Right ventricle myocardium superior (tissue), 1 donor: ENCODE results near the gene AQP6. TPM values are rescaled to one million over a fixed set of nuclear protein-coding genes. Genes with fewer than 3 reads are reported as not detected.

Experiments used
- ATAC-seq: fragments of 200-7000 bp; cut with Tn5 transposase; one replicate; pipeline ENCODE4 v1.9.1; 2020; ENCODE audit warnings: mild to moderate bottlenecking; ENCODE audit not compliant: poor library complexity
- DNase-seq: peaks from one replicate; pipeline ENCODE4 v3.0.0-alpha.2; 2020
- intact Hi-C: fragments of 100-400 bp; cut with DNase I; formaldehyde crosslinking; loops from one replicate; pipeline ENCODE4 v1.11.2; 2022
- total RNA-seq: library from RNA; stranded (reverse); fragmentation: NEBNext Ultra II Directional; extraction: Animal tissue kit (Norgen Biotek cat#: 25700); gene quantifications from one replicate; pipeline ENCODE4 v1.2.1, GENCODE V29; 2021
- donor health status: DM: no; HTN: yes; CAD: no; lungs with severe emphysema.

AQP6 gene
- total RNA-seq, 1 donor from 2014 or later, result not detected

GRCh38 chr12:50013361-50014147, 40.8 kb downstream of the AQP6 start:
- intact Hi-C loops, result no loop called here
- ATAC-seq, result no peak
- DNase-seq, result no peak

DNA sequence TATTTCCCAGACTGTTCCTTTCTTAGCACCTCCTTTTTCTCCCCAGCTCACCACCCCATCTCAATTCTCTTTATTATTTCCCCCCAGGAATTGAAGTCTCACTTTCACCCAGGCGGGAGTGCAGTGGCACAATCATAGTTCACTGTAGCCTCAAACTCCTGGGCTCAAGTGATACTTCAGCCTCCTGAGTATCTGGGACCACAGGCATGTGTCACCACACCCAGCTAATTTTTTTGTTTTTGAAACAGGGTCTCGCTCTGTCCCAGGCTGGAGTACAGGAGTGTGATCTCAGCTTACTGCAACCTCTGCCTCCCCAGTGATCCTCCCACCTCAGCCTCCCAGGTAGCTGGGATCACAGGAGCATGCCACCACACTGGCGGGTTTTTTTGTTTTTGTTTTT, 41.6 kb downstream of the AQP6 start:
- ATAC-seq (no peak), DNase-seq (no peak)
- intact Hi-C loops, result no loop called here

DNA sequence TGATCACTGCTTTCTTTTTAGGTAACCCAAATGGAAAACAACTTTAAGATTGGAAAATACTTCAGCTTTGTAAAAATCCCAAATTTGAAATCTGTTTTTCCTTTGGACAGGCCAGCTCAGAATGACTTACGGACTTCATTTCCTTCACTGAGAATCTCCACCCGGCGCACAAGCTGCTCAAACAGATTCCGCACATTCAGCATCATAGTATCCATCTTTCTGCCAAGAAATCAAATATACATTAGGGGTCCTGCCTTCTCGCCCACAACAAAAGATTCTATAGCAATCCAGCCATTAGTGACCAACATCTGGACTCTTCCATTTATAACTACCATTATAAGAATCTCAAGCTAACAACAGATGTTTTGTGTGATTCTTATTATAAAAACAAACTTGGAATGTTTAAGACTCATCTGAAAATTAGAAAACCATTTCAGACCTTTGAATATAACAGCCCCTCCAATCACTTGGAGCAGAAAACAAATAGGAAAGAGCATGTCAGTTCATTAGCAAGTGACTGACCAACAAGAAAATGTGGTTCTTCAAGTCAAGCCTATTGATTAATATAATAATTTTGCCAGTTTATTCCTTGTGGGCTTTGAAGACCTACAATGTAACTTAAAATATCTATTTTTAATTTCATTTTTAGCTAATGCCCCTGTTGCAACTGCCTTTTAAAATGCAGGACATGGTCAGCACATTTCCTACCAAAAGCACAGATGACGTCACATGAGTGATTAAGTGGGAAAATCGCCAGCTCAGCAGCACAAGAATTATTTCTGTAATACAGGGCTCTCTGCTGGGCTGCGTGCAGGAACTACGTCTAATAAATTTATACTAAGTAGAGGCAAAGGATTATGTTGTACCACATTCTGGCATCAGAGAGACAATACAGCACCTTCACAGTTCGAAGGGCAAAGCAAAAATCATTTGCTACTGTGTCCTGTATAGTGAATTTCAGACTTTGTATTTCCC, 44.0 kb downstream of the AQP6 start:
- intact Hi-C loops, result no loop called here

DNA sequence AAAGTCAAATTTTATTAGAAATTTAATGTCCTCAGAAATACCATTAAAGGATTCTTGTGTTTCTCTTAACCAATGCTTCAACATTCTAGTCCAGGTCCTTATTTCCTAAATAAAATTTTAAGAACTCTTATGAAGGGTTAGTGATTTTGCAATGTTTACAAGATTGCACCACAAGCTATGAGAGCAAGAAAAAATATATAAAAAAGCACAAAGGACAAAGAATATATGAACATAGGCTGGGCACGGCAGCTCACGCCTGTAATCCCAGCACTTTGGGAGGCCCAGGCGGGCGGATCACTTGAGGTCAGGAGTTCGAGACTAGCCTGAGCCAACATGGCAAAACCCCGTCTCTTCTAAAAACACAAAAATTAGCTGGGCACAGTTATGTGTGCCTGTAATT, 44.9 kb downstream of the AQP6 start:
- DNase-seq (no peak), ATAC-seq (peak; percentile 25)
- intact Hi-C loops, result no loop called here

More for the DNA sequence above, 44.0 kb downstream of the AQP6 start:
- peak; percentile 58 for DNase-seq
- peak; percentile 79 for ATAC-seq

DNA sequence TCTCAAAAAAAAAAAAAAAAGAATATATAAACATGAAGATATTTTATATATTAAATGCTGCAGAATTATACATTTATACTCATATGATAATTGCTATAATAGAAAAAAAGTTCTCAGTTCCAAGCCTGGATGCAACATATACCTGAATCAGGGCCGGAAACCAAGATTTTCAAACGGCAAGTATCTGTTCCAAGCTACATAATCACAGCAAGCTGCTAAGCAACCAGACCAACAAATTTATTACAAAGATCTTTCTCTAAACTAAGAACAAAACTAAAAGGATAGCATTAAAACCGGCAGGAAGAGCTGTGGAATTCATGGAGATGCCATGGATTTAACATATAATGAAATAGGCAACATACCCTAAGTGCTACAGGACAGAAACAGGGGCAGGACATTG, 45.4 kb downstream of the AQP6 start:
- DNase-seq, result no peak
- intact Hi-C loops, result no loop called here
- ATAC-seq, result no peak

DNA sequence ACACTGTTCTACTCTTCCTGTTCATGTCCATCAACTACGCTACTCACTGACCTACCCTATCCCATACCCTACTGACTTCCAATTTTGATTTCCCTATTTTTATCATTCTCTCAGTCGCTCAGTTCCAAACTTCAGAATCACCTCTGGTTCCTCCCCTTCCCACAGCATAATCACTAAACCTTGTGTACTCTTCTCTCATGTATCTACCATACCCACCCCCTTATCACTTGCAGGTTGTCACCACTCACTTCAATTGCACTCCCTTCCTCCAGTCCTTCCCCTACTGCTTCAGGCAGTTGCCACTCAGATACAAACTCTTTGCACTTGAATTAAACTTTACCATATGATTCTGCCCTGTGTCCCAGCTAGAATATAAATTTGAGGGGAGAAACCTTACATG, 46.2 kb downstream of the AQP6 start:
- intact Hi-C loops, result no loop called here
- ATAC-seq (peak; percentile 87), DNase-seq (no peak)

- DNase-seq (no peak), ATAC-seq (no peak)
- intact Hi-C loops, result no loop called here
Observed at GRCh38 chr12:50019524-50019923, 46.8 kb downstream of the AQP6 start.

DNA sequence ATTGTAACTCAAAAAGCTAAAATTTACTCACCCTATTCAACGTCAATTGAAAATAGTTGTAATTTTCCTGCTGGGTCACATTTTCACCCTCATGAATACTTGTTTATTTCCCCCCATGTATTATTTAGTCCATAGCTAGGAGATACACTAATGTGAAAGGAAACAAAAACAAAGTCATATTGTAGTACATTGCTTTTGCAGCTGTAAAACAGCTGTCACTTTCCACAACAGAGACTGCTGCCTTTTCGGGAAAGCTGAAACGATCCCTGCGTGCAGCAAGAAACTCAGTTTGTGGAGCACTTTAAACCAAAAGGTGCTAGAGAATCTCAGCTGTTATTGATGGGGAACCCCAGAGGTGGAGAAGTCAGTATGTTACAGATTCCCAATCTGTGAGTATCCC, 48.3 kb downstream of the AQP6 start:
- intact Hi-C loops, result no loop called here
- DNase-seq (no peak), ATAC-seq (no peak)

GRCh38 chr12:50022903-50023302, 50.2 kb downstream of the AQP6 start:
- intact Hi-C loops, result no loop called here
- no peak for ATAC-seq

GRCh38 chr12:50024227-50024626, 51.5 kb downstream of the AQP6 start:
- ATAC-seq (no peak), DNase-seq (no peak)
- intact Hi-C loops, result no loop called here

More at GRCh38 chr12:50022903-50023302, 50.2 kb downstream of the AQP6 start:
- no peak for DNase-seq

DNA sequence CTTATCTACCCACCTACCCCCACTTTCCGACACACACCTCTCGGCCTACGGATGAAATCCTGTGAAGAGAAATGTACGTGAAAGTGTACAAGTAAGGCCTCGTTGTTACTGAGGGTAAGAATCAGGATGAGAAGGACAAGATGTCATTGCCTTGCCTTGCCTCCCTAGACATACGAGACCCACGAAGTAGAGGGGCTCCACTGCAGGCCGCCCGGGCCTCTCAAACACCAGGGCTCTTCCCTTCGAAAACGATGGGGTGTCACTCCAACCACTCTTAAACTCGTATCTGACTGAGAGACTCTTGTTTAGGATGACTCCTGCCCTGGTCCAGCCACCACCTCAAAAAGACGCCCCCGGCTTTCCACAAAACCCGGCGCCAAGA, 52.0 kb downstream of the AQP6 start:
- intact Hi-C loops, result no loop called here

DNA sequence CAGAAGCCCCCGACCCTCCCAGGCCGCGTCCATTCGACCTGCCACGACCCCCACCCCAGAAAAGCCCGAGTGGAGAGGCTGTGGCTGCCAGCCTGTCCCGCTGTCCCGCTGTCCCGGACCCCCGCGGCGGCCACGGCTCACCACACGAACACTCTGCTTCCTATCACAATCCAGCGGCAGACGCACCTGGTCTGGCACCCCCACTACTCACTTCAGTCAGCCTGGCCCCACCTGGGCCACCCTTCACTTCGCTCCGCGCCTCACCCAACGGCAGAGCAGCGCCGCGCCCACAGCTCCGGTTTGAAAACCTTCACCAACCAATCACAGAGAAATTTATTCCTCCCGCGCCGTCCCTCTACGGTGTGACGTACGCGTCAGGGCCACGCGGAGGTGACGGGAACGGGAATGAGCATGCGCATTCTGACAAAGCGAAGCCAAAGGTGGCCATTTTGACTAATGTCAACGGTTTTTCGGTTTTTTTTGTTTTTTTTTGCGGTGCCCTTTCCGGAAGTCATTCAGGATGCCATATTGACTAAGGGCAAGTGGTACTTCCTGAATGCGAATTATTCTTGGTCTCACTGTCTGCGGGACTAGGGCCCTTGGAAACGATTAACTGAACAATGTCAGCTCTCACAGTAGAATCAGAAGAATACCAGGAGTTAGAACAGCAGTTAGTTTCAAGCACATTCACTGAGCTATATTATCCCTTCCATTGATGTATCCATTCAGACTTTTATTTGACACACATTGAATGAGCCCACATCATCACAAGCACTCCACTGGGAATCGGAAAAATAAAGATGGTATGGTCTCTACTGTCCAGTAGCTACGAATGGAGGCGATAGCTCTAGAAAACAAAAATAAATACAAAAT, 52.7 kb downstream of the AQP6 start, which contains the start of gene RACGAP1:
Gene RACGAP1, minus strand, starts transcription at position 308 of the 873 bp plus-strand sequence. CDS start 8,779 bp downstream, outside the sequence.
- ATAC-seq (peak; percentile 100), DNase-seq (peak; percentile 96)
- intact Hi-C loops, result no loop called here

More for the DNA sequence above, 52.0 kb downstream of the AQP6 start:
- ATAC-seq (peak; percentile 2), DNase-seq (no peak)

GRCh38 chr12:50026691-50027090, 53.9 kb downstream of the AQP6 start:
- ATAC-seq, result no peak
- intact Hi-C loops, result no loop called here
- DNase-seq, result no peak

Other genes starting within 250 kb of the AQP6 start
- 233 TPM for gene TMBIM6, start 231.4 kb upstream of the AQP6 start, total RNA-seq
- 29.0 TPM for gene NCKAP5L, start 144.5 kb upstream of the AQP6 start, total RNA-seq
- gene BCDIN3D, start 129.8 kb upstream of the AQP6 start, total RNA-seq, result 2.4 TPM
- 10.6 TPM for gene FAIM2, start 69.0 kb upstream of the AQP6 start, total RNA-seq
- gene AQP2, start 22.2 kb upstream of the AQP6 start, total RNA-seq, result not detected
- gene AQP5, start 11.1 kb upstream of the AQP6 start, total RNA-seq, result 0.38 TPM
- 5.6 TPM for gene RACGAP1, start 52.5 kb downstream of the AQP6 start, total RNA-seq
- gene ASIC1, start 84.6 kb downstream of the AQP6 start, total RNA-seq, result 1.6 TPM
- 14.3 TPM for gene SMARCD1, start 112.4 kb downstream of the AQP6 start, total RNA-seq
- gene GPD1, start 131.1 kb downstream of the AQP6 start, total RNA-seq, result 38.3 TPM
- 243 TPM for gene COX14, start 139.3 kb downstream of the AQP6 start, total RNA-seq
- gene CERS5, start 194.4 kb downstream of the AQP6 start, total RNA-seq, result 7.3 TPM